ENCODE measurements around the gene ZNF883.

DNA sequence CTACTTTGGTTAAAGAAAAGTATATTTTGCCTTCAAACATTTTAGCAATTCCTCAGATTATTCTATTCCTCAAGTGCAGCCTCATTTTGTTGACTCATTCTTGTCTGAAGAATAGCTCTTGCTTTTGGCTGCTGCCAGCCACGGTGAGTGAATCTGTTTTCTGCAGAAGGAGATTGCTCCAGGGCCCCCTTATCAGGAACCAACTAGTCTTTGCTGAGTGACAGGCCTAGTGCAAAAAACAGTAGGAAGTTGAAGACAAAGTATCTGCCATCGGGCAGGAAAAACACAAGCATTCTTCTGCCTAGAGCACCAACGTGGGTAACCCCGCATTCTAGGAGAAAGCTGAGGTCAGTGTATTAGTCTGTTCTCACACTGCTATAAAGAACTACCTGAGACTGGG, 42.3 kb downstream of the ZNF883 start:
- TF ChIP-seq, protein P1, sequence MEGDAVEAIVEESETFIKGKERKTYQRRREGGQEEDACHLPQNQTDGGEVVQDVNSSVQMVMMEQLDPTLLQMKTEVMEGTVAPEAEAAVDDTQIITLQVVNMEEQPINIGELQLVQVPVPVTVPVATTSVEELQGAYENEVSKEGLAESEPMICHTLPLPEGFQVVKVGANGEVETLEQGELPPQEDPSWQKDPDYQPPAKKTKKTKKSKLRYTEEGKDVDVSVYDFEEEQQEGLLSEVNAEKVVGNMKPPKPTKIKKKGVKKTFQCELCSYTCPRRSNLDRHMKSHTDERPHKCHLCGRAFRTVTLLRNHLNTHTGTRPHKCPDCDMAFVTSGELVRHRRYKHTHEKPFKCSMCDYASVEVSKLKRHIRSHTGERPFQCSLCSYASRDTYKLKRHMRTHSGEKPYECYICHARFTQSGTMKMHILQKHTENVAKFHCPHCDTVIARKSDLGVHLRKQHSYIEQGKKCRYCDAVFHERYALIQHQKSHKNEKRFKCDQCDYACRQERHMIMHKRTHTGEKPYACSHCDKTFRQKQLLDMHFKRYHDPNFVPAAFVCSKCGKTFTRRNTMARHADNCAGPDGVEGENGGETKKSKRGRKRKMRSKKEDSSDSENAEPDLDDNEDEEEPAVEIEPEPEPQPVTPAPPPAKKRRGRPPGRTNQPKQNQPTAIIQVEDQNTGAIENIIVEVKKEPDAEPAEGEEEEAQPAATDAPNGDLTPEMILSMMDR (IDR thresholded peaks at IDR 0.05; ENCODE audit: extremely low read depth in 1 of 2, insufficient read depth in 1 of 2, low read depth in 1 of 2, low read length in 2 of 2), result no peak
- TF ChIP-seq POLR2A (IDR thresholded peaks at IDR 0.05; ENCODE audit: low read depth, low read length), result no peak
- TF ChIP-seq EZH2 (IDR thresholded peaks at IDR 0.05; ENCODE audit: borderline replicate concordance, low read depth, low read length, severe bottlenecking), result no peak
- TF ChIP-seq POLR2AphosphoS5 (IDR thresholded peaks at IDR 0.05; ENCODE audit: insufficient read depth, low read depth, low read length), result no peak
- TF ChIP-seq GATA2 (IDR thresholded peaks at IDR 0.05; ENCODE audit: insufficient read depth, insufficient read length, low read depth, low read length), result no peak
- no peak for TF ChIP-seq JUN (IDR thresholded peaks at IDR 0.05; ENCODE audit: borderline replicate concordance, insufficient read depth, insufficient read length, low read depth)
- no peak for TF ChIP-seq MYC (IDR thresholded peaks at IDR 0.05; ENCODE audit: low read depth, low read length)

Data from endothelial cell of umbilical vein (primary cell).